GM18505 (cell line): ENCODE measurements around the gene SLC35B4.
"Not testable (repeated sequence)": the region's sequence is repeated elsewhere in the genome, so short reads cannot be mapped to it uniquely, and the experiment has no call there.

Source experiments
- ATAC-seq: cut with Tn5 transposase; IDR thresholded peaks from one replicate; pipeline ENCODE4 v1.9.1; 2021; ENCODE audit not compliant: unreplicated experiment
- POLR2A ChIP-seq: IDR thresholded peaks from 4 replicates; pipeline ENCODE4 v1.6.1; 2011; ENCODE audit warnings: borderline replicate concordance; ENCODE audit not compliant: insufficient read depth, insufficient read length; ENCODE audit errors: extremely low read depth

SLC35B4 gene

GRCh38 chr7:134297489-134297888 is 19.2 kb downstream of the SLC35B4 start:
- no peak for ATAC-seq
- no peak for TF ChIP-seq POLR2A

- ATAC-seq, result not testable (repeated sequence)
Observed at GRCh38 chr7:134295982-134296381, 20.7 kb downstream of the SLC35B4 start.

- ATAC-seq, result peak; percentile 99
- no peak for TF ChIP-seq POLR2A
Observed at GRCh38 chr7:134293002-134293740, 23.6 kb downstream of the SLC35B4 start.

- no peak for TF ChIP-seq POLR2A
Observed at GRCh38 chr7:134290286-134290685, 26.4 kb downstream of the SLC35B4 start.

GRCh38 chr7:134289841-134290240 is 26.9 kb downstream of the SLC35B4 start:
- no peak for ATAC-seq
- TF ChIP-seq POLR2A, result no peak

More at GRCh38 chr7:134290286-134290685, 26.4 kb downstream of the SLC35B4 start:
- no peak for ATAC-seq

- ATAC-seq, result no peak
- no peak for TF ChIP-seq POLR2A
Observed at GRCh38 chr7:134289423-134289822, 27.3 kb downstream of the SLC35B4 start.

GRCh38 chr7:134287916-134288659 is 28.6 kb downstream of the SLC35B4 start:
- ATAC-seq, result no peak
- no peak for TF ChIP-seq POLR2A

- ATAC-seq, result no peak
- no peak for TF ChIP-seq POLR2A
Observed at GRCh38 chr7:134284952-134285351, 31.8 kb downstream of the SLC35B4 start.

GRCh38 chr7:134284011-134284410 is 32.7 kb downstream of the SLC35B4 start:
- no peak for ATAC-seq
- TF ChIP-seq POLR2A, result no peak

- no peak for TF ChIP-seq POLR2A
- no peak for ATAC-seq
Observed at GRCh38 chr7:134280508-134280907, 36.2 kb downstream of the SLC35B4 start.

GRCh38 chr7:134279898-134280297 is 36.8 kb downstream of the SLC35B4 start:
- ATAC-seq, result no peak

GRCh38 chr7:134279336-134279735 is 37.4 kb downstream of the SLC35B4 start:
- no peak for TF ChIP-seq POLR2A
- no peak for ATAC-seq

More at GRCh38 chr7:134279898-134280297, 36.8 kb downstream of the SLC35B4 start:
- no peak for TF ChIP-seq POLR2A

GRCh38 chr7:134278502-134279153 is 38.1 kb downstream of the SLC35B4 start:
- no peak for ATAC-seq
- TF ChIP-seq POLR2A, result no peak

- no peak for ATAC-seq
- TF ChIP-seq POLR2A, result no peak
Observed at GRCh38 chr7:134276951-134277350, 39.8 kb downstream of the SLC35B4 start.
